ENCODE results near the gene SAG.

- TF ChIP-seq CTCF (IDR thresholded peaks at IDR 0.05) (no peak), POLR2AphosphoS5 (IDR thresholded peaks at IDR 0.05) (no peak), EP300 (IDR thresholded peaks at IDR 0.05) (no peak)
Observed at GRCh38 chr2:233367586-233367985, 60.0 kb downstream of the SAG start.

Measured in gastroesophageal sphincter (tissue), 3 donors.